Liver (tissue), 3 donors: ENCODE measurements around the gene LPP.

Experiments used
- ATF3 ChIP-seq: IDR thresholded peaks from 2 replicates; pipeline ENCODE4 v1.6.1; 2016; ENCODE audit warnings: antibody characterized with exemption
- CTCF ChIP-seq: fragments of 150-350 bp; IDR thresholded peaks from 2 replicates; pipeline ENCODE4 v1.5.1; 2017; ENCODE audit warnings: improper control_type of control experiment, low read depth, low read length; ENCODE audit not compliant: missing input control
- FOXA1 ChIP-seq: IDR thresholded peaks from 2 replicates; pipeline ENCODE4 v1.6.1; 2016; ENCODE audit warnings: antibody characterized with exemption
- NR2F2 ChIP-seq: IDR thresholded peaks from 2 replicates; pipeline ENCODE4 v1.6.1; 2016; ENCODE audit warnings: antibody characterized with exemption
- RAD21 ChIP-seq, 2 donors: IDR thresholded peaks; 2 replicates each; pipeline ENCODE4 v1.6.1; 2016; ENCODE audit warnings: antibody characterized with exemption in 2 of 2, mild to moderate bottlenecking in 2 of 2
- RXRA ChIP-seq, 2 donors: IDR thresholded peaks; 2 replicates each; pipeline ENCODE4 v1.6.1; 2017 to 2018; ENCODE audit warnings: antibody characterized with exemption in 2 of 2, mild to moderate bottlenecking in 1 of 2
- SP1 ChIP-seq: IDR thresholded peaks from 2 replicates; pipeline ENCODE4 v1.6.1; 2018; ENCODE audit warnings: antibody characterized with exemption, mild to moderate bottlenecking
- TAF1 ChIP-seq: conservative IDR thresholded peaks from 2 replicates; pipeline ENCODE4 v1.6.1; 2016; ENCODE audit warnings: antibody characterized with exemption, mild to moderate bottlenecking
- YY1 ChIP-seq: IDR thresholded peaks from 2 replicates; pipeline ENCODE4 v1.6.1; 2016; ENCODE audit warnings: antibody characterized with exemption, mild to moderate bottlenecking
- TF ChIP-seq, protein P1 (sequence below): IDR thresholded peaks from 2 replicates; pipeline ENCODE4 v1.6.1; 2016; ENCODE audit warnings: antibody characterized with exemption
- TF ChIP-seq, protein P2 (sequence below): IDR thresholded peaks from 2 replicates; pipeline ENCODE4 v1.6.1; 2016; ENCODE audit warnings: antibody characterized with exemption
- TF ChIP-seq, protein P3 (sequence below): IDR thresholded peaks from 2 replicates; pipeline ENCODE4 v1.6.1; 2016; ENCODE audit warnings: antibody characterized with exemption, mild to moderate bottlenecking
- donor health status: healthy.
- donor health status: healthy.

GRCh38 chr3:188754267-188754666 is 600.3 kb downstream of the LPP start:
- TF ChIP-seq CTCF, result no peak
- no peak for TF ChIP-seq FOXA1
- TF ChIP-seq RAD21 (IDR thresholded peaks at IDR 0.05), result no peak
- TF ChIP-seq, protein P1, sequence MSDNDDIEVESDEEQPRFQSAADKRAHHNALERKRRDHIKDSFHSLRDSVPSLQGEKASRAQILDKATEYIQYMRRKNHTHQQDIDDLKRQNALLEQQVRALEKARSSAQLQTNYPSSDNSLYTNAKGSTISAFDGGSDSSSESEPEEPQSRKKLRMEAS, result no peak
- TF ChIP-seq, protein P2, sequence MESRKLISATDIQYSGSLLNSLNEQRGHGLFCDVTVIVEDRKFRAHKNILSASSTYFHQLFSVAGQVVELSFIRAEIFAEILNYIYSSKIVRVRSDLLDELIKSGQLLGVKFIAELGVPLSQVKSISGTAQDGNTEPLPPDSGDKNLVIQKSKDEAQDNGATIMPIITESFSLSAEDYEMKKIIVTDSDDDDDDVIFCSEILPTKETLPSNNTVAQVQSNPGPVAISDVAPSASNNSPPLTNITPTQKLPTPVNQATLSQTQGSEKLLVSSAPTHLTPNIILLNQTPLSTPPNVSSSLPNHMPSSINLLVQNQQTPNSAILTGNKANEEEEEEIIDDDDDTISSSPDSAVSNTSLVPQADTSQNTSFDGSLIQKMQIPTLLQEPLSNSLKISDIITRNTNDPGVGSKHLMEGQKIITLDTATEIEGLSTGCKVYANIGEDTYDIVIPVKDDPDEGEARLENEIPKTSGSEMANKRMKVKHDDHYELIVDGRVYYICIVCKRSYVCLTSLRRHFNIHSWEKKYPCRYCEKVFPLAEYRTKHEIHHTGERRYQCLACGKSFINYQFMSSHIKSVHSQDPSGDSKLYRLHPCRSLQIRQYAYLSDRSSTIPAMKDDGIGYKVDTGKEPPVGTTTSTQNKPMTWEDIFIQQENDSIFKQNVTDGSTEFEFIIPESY, result no peak
- no peak for TF ChIP-seq ATF3
- TF ChIP-seq YY1, result no peak
- no peak for TF ChIP-seq NR2F2
- TF ChIP-seq TAF1, result no peak
- no peak for TF ChIP-seq SP1
- TF ChIP-seq RXRA (IDR thresholded peaks at IDR 0.05), result no peak
- TF ChIP-seq, protein P3, sequence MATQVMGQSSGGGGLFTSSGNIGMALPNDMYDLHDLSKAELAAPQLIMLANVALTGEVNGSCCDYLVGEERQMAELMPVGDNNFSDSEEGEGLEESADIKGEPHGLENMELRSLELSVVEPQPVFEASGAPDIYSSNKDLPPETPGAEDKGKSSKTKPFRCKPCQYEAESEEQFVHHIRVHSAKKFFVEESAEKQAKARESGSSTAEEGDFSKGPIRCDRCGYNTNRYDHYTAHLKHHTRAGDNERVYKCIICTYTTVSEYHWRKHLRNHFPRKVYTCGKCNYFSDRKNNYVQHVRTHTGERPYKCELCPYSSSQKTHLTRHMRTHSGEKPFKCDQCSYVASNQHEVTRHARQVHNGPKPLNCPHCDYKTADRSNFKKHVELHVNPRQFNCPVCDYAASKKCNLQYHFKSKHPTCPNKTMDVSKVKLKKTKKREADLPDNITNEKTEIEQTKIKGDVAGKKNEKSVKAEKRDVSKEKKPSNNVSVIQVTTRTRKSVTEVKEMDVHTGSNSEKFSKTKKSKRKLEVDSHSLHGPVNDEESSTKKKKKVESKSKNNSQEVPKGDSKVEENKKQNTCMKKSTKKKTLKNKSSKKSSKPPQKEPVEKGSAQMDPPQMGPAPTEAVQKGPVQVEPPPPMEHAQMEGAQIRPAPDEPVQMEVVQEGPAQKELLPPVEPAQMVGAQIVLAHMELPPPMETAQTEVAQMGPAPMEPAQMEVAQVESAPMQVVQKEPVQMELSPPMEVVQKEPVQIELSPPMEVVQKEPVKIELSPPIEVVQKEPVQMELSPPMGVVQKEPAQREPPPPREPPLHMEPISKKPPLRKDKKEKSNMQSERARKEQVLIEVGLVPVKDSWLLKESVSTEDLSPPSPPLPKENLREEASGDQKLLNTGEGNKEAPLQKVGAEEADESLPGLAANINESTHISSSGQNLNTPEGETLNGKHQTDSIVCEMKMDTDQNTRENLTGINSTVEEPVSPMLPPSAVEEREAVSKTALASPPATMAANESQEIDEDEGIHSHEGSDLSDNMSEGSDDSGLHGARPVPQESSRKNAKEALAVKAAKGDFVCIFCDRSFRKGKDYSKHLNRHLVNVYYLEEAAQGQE, result no peak
